Activated CD4-positive, alpha-beta T cell treated with anti-CD3 and anti-CD28 coated beads for 24 hours (primary cell): ENCODE results near the gene VPS36.
"Not testable (repeated sequence)": the region's sequence is repeated elsewhere in the genome, so short reads cannot be mapped to it uniquely, and the experiment has no call there.

Experiments
- DNase-seq, 2 donors: peaks; one replicate each; pipeline ENCODE4 v3.0.0-alpha.2; 2020; ENCODE audit warnings: low read depth in 2 of 2

VPS36 gene

DNA sequence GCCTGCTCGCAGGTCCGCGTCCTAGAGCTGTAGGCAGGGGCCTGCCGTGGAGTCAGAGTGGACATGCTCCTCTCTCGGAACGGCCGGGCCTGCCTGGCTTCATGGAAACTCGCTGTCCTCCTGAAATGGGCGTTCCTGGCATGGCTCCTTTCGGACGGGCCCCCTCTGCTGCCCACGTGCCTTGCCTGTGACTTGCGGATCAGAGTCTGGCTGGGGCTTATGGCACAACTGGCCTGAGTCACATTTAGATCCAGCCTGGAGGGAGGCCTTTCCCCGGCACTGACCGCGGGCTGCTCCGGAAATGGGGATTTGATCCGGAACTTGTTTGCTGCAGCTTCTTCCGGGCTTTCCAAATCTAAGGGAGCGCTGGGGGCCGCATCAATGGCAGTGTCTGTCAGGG is 72.5 kb downstream of the VPS36 start:
- no peak for DNase-seq

DNA sequence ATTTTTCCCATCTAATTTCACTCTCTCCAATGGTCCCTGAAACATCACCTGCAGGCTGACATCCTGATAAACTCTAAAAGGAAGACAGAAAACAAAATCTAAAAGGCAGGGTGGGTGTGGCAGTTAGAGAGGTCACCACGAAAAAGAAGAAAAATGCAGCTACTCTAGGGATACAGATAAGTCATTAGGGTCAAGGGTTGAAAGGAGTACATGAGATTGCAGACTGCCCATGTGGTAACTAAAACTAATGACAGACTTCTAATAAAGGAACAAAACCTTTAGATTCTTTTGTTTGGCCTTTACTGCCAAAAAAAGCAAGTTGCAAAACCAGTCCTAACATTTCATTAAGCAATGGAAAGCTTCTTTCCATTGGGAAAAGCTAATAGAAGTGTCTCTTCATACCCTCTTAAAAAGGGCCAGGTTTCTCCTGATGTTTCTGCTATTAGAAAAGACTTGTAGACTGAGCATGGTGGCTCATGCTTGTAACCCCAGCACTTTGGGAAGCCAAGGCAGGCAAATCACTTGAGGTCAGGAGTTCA is 75.5 kb downstream of the VPS36 start:
- DNase-seq = no peak

DNA sequence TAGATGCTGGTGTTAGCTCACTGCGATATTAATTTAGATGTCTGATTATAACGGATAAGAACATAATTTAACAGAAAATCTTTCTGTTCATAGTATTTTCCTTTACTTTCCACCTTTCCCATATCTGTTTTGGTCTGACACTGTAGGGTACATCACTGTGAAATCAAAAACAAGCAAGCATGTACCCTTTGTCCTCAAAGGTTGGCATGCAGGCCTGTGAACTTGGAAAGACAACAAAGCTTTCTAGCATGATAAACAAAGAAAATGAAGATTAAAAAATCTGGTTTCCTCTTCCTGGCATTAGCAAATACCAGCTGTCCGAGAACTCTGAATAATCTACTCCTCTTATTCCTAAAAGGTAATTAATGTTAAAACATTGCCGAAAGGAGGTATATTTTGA is 76.0 kb downstream of the VPS36 start:
- no peak for DNase-seq

DNA sequence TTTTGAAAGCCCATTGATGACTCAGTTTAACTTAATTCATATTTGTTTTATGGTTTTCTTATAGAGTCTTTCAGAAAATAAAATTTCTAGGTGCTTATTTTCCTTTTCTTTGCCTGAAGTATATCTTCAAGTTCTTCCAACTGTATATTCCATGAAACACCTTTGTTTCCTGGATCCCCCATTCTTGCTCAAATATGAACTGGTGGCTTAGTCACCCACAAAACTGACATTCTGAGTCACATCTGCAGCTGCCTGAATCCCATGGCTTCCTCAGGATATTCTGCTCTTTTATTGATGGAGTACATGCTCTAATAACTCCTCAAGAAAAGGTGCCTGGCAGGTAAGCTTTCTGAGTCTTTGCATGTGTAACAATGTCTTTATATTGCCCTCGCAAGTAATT is 77.2 kb downstream of the VPS36 start:
- not testable (repeated sequence) for DNase-seq

DNA sequence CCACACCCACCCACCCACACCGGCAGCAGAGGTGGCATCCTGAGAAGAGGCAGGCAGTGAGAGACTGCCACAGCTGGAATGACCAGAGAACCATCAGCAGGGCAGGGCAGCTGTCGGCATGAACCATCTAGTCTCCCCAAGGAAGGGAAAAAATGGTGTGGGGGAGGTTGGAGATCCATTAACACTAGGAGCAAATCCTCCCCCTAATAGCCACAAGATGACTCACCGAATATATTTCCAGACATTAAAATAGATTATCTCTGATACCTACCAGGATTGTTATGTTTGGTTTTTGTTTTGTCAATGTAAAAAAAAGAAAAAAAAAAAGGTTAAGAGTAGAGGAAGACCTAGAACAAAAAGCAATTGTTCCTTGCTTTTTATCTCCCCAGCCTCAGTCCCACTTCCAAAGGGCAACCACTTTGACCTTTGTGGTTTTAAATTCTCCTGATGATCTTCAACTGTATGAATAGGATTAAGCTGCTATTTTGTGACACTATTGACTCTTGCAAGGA is 78.6 kb downstream of the VPS36 start:
- no peak for DNase-seq

DNA sequence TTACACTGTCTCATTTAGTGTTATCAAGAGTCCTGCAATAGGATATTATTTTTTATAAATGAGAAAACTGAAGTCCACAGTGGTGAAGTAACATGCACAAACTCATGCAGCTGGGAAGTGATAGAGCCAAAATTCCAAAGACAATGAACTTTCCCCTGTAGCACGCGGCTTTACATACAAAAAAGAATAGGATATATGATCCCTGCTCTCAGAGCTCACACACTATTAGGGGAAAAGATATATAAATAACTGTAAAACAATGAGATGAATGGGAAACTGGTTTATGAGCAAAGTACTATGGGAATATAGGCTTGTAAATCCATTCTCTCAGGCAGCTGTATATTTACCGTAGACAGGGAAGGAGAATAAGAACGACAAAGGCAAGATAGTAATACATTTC is 84.1 kb downstream of the VPS36 start:
- no peak for DNase-seq
